Medulla oblongata (tissue), 1 donor: Measurements from ENCODE around the gene SAC3D1.
"Not testable (repeated sequence)": the region's sequence is repeated elsewhere in the genome, so short reads cannot be mapped to it uniquely, and the experiment has no call there.

Source experiments
- DNase-seq: peaks from one replicate; pipeline ENCODE4 v3.0.0-alpha.2; 2015; ENCODE audit errors: extremely low spot score

SAC3D1 gene

DNA sequence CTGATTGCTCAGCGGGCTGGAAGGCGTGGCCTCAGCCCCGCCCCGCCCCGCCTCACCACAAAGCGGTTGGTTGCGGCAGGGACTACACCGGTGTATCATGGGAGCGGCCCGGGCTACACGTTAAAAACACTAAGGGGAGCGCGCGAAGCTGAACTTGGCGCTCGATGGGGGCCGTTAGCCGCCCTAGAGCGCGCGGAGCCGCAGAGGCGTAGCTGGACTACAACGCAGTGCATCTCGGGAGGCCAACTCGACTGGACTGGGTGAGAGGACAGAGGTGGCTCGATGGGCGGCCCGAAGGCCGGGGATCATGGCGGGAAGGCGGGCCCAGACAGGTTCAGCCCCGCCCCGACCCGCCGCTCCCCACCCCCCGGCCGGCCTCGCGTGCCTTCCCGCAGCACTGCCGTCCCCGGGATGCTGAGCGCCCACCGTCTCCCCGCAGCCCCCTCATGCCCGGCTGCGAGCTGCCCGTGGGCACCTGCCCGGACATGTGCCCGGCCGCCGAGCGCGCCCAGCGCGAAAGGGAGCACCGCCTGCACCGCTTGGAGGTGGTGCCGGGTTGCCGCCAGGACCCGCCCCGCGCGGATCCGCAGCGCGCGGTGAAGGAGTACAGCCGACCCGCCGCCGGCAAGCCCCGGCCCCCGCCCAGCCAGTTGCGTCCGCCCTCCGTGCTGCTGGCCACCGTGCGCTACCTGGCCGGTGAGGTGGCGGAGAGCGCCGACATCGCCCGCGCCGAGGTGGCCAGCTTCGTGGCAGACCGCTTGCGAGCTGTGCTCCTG, at the start of gene SAC3D1:
Gene SAC3D1 (plus strand): TSS at position 364 of the 776 bp plus-strand sequence. CDS start 83 bp downstream, at position 447.
- peak; percentile 92 for DNase-seq

DNA sequence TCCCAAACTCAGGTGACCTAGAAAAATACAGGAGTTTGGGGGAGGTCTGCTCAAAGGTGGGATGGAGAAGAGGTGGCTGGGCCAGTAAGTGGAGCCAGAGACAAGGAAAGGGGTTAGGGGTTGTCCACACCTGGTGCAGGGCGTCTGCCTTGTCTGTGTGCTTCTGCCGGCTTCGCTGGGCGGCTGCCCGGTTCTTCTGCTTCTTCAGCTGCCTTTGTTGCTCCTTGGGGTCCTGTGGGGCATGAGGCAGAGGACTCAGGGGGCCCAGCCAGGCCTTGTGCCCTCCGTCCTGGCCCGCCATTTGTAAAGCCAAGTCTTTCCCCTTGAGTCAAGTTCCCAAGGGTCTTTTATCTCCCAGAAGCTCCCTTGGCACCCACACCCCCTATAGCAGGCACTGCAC, 46.7 kb upstream of the SAC3D1 start:
- no peak for DNase-seq

GRCh38 chr11:64996327-64996709, 44.7 kb upstream of the SAC3D1 start:
- DNase-seq: no peak

DNA sequence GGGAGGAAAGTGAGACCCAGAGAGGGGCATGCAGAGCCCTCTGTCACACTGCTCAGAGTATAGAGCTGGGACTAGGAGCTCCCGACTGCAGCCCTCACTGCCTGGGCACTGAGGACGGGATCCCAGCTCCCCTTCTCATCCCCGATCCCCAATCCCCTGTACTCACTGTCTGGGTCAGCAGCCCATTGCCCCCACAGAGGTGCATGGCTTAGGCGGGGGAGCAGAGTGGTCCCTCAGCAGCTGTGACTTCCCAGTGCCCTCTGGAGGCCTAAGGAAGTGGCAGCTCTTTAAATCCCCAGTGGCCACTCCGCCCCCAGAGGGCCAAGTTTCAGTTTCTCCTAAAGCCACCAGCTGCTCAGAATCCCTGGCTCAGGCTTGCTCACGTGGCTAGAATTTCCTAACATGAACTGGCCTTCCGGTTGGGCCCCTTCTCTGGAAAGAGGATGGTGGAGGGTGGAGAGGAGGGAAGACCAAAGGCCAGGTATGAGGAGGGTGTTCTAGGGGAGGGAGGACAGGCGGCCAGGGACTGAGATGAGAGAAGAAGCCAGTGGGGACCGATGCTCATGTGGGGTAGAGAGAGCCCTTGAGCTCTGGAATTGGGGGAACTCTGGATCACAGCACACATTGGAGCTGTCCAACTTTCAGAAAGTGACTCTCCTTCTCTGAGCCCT, 44.2 kb upstream of the SAC3D1 start, which contains the start of gene BATF2:
Gene BATF2 (minus strand): TSS at position 262 of the 671 bp plus-strand sequence. CDS start 57 bp downstream, at position 205.
- DNase-seq: peak; percentile 90

- no peak for DNase-seq
These were observed 42.9 kb upstream of the SAC3D1 start for GRCh38 chr11:64998141-64998540.

DNA sequence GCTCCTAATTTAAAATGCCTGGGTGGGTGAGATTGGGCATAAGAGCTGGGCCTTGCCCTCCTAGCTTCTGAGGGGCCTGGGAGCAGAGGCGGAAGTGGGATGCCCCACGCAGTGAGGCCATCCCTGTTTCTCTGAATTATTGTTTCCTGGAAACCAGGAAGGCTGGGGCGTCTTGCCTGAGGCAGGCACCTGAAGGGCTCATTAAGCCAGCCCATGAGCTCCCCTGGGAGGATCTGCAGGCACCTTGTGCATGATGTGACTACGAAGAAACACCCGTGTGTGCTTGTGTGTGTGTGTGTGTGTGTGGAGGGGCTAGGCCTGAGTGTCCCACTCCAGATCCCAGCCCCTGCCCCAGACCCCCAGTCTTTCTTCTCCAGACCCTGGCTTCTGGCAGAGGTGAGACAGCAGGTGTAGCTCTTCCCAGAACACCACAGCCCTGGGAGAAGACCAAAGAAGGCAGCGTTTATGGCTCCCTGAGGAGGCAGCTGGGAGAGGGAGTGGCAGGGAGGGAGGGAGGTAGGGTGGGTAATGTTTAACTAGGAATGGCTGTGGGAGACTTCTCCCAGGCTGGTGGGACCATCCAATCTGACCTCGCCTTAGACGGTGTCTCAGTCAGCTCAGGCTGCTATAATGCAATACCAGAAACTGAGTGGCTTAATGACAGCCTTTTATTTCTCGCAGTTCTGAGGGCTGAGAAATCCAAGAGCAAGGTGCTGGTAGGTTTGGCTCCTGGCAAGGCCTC, 42.1 kb upstream of the SAC3D1 start:
- DNase-seq: no peak

DNA sequence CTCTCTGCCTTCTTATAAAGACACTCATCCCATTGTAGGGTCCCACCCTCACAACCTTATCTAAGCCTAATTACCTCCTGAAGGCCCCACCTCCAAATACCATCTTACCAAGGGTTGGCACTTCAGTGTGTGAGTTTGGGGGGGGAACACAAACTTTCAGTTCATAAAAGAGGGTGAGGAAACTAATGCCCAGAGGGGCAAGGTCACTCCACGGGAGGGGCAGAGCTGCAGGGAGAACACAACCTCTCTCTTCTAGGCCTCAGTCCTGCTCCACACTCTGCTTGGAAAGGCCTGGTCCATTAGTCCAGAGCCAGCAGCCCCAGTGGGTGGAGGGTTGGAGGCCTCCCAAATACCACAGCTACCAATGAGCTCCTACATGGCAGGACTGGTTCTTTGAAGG, 41.5 kb upstream of the SAC3D1 start:
- DNase-seq: no peak

DNA sequence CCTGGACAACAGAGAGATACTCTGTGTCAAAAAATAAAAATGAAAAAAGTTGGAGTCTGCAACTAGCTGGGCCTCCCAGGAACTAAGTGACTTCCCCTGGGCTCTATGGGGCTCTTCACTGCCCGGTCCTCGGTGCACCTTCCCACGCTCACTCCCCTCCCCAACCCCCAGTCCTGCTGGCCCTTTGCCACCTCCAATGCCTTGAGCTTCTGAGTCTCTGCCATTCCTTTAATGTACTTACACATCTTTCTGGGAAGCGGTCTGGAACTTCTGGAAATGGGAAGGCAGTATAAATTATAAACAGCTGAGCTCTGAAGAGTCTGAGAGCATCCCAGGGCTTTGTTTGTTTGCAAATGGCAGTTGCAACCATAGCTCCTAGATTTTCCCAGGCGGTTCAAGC, 38.3 kb upstream of the SAC3D1 start:
- no peak for DNase-seq

- DNase-seq: no peak
These were observed 37.7 kb upstream of the SAC3D1 start for GRCh38 chr11:65003282-65003681.

DNA sequence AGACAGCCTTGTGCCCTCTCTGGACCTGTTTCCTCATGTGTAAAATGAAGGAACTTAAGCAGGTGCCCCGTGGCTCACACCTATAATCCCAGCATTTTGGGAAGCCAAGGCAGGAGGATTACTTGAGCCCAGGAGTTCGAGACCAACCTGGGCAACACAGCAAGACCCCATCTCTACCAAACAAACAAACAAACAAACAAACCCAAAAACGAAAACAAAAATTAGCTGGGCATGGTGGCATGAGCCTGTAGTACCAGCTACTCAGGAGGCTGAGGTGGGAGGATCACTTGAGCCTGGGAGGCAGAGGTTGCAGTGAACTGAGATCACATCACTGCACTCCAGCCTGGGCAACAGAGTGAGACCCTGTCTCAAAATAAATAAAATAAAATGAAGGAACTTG, 37.0 kb upstream of the SAC3D1 start:
- DNase-seq: not testable (repeated sequence)

DNA sequence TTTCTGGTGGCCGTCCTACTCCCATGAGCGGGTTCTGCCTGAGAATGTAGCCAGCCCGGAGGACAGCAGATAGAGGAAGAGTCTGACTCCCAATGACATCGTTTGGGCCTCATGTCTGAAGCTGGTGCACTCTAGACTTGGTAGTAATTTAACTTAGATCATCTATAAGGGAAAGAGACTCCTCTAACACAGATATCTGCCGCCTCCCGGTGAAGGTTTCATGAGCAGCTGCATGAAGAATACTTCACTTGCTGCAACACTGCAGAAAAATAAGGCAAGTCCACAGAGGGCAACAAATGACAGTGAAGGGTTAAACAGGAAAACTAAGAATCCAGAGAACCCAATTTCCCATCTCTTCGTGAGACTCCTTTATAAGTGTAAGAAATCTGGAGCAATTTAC, 33.0 kb upstream of the SAC3D1 start:
- no peak for DNase-seq

DNA sequence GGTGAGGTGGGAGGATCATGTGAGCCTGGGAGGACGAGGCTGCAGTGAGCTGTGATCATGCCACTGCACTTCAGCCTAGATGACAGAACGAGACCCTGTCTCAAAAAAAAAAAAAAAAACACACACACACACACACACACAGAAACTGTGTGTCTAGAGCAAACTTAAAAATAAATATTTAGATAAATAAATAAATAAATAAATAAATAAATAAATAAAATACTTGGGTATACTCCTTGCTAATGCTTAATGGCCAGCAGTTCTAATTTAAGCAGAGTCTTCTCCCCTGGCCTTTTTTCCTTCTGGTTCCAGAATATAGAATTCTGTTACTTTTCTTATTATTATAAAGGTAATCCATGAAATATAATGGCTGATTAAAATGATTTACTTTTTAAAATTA, 32.1 kb upstream of the SAC3D1 start:
- no peak for DNase-seq

GRCh38 chr11:65013130-65013887, 27.7 kb upstream of the SAC3D1 start:
- peak; percentile 93 for DNase-seq

- peak; percentile 94 for DNase-seq
These were observed 26.9 kb upstream of the SAC3D1 start, which contains the start of gene ARL2 for GRCh38 chr11:65013888-65014725. Gene ARL2 (plus strand): TSS chr11:65014160. CDS start chr11:65014208, 48 bp downstream.

DNA sequence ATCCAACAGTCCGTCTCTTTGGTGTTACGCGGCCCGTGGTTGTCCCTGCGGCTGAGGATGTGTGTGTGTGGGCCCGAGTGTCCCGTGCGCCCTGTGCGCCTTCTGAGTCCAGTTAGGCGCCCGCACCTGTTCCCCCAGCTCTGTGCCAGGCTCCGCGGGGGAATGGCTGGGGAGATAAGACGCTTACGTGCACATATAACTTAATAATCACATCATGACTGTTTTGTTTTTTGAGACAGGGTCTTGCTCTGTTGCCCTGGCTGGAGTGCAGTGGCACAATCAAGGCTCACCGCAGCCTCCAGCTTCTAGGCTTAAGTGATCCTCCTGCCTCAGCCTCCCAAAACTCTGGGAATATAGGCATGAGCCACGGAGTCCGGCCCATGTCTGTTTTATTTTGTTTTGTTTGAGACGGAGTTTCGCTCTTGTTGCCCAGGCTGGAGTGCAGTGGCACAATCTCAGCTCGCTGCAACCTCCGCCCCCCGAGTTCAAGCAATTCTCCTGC, 26.2 kb upstream of the SAC3D1 start:
- no peak for DNase-seq

- no peak for DNase-seq
These were observed 24.3 kb upstream of the SAC3D1 start for GRCh38 chr11:65016705-65017104.

- no peak for DNase-seq
These were observed 23.1 kb upstream of the SAC3D1 start for GRCh38 chr11:65017937-65018336.

- DNase-seq: no peak
These were observed 21.2 kb upstream of the SAC3D1 start for GRCh38 chr11:65019824-65020223.

DNA sequence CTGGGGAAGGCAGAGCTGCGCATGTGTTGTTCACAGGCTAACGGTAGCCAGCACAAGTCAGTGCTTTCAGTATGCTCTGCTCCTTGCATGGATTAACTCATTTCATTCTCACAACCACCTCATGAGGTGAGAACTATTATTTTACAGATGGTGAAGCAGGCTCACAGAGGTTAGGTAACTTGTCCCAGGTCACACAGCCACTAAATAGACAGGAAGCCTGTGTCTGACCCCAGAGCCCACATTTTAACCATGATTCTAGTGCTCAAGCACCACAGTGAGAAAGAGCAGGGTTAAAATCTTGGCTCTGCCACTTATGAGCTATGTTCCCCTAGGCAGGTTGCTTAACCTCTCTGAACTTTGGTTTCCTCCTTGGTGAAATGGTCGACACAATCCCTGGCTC, 20.0 kb upstream of the SAC3D1 start:
- no peak for DNase-seq

DNA sequence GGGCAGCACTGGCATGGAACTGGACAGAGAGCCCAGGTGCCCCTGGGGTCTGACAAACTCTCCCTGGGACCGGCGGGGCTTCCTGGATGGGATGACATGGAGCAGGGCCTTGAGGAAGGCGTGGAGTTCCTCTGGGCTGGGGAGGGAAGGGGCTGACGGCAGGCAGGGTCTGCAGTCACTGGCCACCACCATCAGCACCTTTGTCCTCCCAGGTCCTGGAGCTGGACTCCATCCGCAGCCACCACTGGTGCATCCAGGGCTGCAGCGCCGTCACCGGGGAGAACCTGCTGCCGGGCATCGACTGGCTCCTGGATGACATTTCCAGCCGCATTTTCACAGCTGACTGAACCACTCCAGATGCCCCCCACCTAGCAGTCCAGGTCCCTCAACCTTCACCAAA, 19.5 kb upstream of the SAC3D1 start:
- no peak for DNase-seq

- DNase-seq: not testable (repeated sequence)
These were observed 17.5 kb upstream of the SAC3D1 start for GRCh38 chr11:65023502-65023901.
